HG03280 (cell line): Measurements from ENCODE around the gene ENO1.
"Not testable (repeated sequence)": the region's sequence is repeated elsewhere in the genome, so short reads cannot be mapped to it uniquely, and the experiment has no call there.

Experiments used
- ATAC-seq: cut with Tn5 transposase; IDR thresholded peaks from one replicate; pipeline ENCODE4 v1.9.1; 2021; ENCODE audit warnings: mild to moderate bottlenecking, moderate library complexity; ENCODE audit not compliant: unreplicated experiment

The ENO1 gene

GRCh38 chr1:8848663-8849386 is 29.7 kb downstream of the ENO1 start:
- ATAC-seq, result peak; percentile 78

- ATAC-seq, result no peak
Measured at GRCh38 chr1:8847990-8848389, 30.5 kb downstream of the ENO1 start.

- no peak for ATAC-seq
Measured at GRCh38 chr1:8846263-8846662, 32.2 kb downstream of the ENO1 start.

GRCh38 chr1:8845104-8846097 is 33.1 kb downstream of the ENO1 start:
- ATAC-seq, result no peak

GRCh38 chr1:8844501-8845006 is 33.9 kb downstream of the ENO1 start:
- ATAC-seq, result no peak

- no peak for ATAC-seq
Measured at GRCh38 chr1:8841395-8841794, 37.1 kb downstream of the ENO1 start.

- ATAC-seq, result no peak
Measured at GRCh38 chr1:8839990-8840389, 38.5 kb downstream of the ENO1 start.

- no peak for ATAC-seq
Measured at GRCh38 chr1:8835941-8836643, 42.4 kb downstream of the ENO1 start.

- no peak for ATAC-seq
Measured at GRCh38 chr1:8831340-8831739, 47.1 kb downstream of the ENO1 start.

- ATAC-seq, result not testable (repeated sequence)
Measured at GRCh38 chr1:8830732-8831131, 47.8 kb downstream of the ENO1 start.

- ATAC-seq, result no peak
Measured at GRCh38 chr1:8825985-8826481, 52.5 kb downstream of the ENO1 start.

GRCh38 chr1:8823295-8823664 is 55.2 kb downstream of the ENO1 start:
- no peak for ATAC-seq

- no peak for ATAC-seq
Measured at GRCh38 chr1:8822373-8823294, 55.9 kb downstream of the ENO1 start.

GRCh38 chr1:8821084-8821483 is 57.4 kb downstream of the ENO1 start:
- no peak for ATAC-seq

- ATAC-seq, result not testable (repeated sequence)
Measured at GRCh38 chr1:8818789-8819188, 59.7 kb downstream of the ENO1 start.

- ATAC-seq, result no peak
Measured at GRCh38 chr1:8818325-8818775, 60.1 kb downstream of the ENO1 start.

GRCh38 chr1:8817412-8818324 is 60.8 kb downstream of the ENO1 start, which contains the start of gene RERE:
Gene RERE (minus strand): TSS chr1:8817640.
- peak; percentile 94 for ATAC-seq

- peak; percentile 21 for ATAC-seq
Measured at GRCh38 chr1:8816831-8817411, 61.6 kb downstream of the ENO1 start.
